ENCODE measurements around the gene FOXD4L3.
"Not testable (repeated sequence)": the region's sequence is repeated elsewhere in the genome, so short reads cannot be mapped to it uniquely, and the experiment has no call there.

Gene FOXD4L3

DNA sequence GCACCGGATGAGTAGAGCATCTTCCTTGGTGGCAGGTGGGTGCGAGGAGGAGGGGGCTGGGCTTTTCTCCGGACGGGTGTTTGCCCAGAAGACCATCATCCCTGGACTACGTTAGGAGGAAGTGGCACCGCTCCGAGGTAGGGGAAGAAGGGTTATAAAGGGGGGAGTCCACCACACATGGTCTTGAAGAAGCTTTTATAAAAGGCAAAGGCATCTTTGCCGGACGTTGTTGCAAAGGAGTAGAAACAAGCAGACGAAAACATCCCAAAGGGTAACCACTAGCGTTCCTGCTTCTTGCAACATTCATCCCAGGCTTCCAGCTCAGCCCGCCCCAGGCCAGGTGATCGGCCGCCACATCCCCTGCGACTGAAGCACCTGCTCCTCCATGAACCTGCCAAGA, at the start of gene FOXD4L3:
FOXD4L3 (plus strand) TSS at position 301 of the 400 bp plus-strand sequence; CDS start at position 386, 85 bp downstream.
- not testable (repeated sequence) for DNase-seq

DNA sequence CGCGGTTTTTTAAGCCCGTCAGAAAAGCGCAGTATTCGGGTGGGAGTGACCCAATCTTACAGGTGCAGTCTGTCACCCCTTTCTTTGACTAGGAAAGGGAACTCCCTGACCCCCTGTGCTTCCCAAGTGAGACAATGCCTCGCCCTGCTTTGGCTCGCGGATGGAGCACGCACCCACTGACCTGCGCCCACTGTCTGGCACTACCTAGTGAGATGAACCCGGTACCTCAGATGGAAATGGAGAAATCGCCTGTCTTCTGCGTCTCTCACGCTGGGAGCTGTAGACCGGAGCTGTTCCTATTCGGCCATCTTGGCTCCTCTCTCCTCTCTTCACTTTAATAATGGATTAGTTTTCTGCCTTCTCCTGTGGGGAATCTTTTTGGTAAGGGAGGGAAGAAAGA, 21.6 kb upstream of the FOXD4L3 start:
- DNase-seq: not testable (repeated sequence)

DNA sequence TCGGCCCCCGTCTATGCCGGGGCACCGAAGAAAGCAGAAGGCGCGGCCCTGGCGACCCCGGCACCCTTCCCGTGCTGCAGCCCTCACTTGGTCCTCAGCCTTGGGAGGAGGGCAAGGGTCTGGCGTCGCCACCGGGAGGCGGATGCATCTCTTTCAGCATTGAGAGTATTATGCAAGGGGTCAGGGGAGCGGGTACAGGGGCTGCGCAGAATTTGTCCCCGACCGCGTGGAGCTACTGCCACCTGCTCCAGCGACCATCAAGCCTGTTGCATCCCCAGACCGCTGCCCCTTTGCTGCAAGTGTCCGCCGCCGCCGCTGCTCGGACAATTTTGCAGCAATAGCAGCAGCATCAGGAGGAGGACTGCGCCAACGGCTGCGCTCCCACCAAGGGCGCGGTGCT, 1.1 kb downstream of the FOXD4L3 start:
- not testable (repeated sequence) for DNase-seq

DNA sequence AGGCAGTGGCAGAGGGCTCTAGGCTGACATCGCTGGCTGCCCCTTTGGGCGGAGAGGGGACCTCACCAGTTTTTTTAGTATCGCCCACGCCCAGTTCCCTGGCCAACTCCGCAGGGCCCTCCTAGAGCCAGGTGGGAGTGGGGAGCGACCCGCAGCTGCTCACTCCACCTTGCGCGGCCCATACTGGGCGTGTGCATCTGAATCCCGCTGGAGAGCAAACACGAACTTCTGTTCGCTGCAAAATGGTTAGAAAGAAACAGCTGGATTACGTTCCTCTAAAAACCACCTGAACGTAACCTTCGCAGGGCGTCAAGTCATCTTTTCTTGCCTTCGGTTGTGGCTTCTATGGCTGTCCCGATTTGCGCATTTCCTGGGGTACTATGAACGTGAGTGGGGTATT, 1.5 kb downstream of the FOXD4L3 start:
- DNase-seq: not testable (repeated sequence)

DNA sequence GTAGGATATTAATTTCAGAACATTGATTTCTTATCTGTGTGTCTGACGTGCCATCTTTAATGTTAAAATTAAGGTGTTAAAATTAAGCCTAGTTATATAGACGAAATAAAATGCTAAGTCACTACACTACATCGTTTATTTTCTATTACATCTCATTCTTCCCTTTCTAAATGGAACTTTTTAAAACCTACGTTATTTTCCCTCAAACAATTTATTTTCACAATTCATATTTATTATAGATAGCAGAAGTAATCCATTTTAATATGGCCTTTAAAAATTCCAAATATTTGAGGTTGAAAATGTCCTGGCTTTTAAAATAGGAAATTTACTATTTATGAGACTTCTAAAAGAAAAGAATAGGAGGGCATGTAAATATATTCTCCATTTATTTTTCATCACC, 2.1 kb downstream of the FOXD4L3 start:
- DNase-seq: not testable (repeated sequence)

DNA sequence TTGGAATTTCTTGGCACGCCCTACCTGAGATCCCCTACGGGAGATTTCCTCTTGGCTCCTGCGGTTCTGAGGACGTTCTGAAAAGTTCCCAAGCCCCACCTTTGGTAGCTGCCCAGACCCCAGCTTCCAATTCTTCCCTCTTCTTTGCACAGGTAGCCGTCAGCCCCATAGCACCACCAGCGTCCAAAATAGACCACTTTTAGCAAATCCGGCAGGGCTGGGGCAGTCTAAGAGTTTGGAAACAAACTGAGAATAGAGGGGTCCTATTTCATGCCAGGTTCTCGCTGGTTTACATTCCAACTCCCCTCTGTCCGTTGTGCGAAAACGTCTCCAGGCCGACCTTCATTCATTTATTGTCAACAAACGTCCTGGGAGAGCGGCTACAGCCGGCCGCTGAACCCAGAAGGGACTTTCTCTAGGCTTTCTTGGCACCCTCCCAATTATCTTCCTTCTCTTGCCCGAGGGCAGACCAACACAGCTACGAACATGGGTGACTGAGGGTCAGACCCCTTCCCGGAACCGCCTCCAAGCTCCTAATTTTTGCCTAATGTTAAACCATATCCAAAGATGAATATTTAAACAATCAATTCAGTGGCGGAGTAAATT, 3.1 kb downstream of the FOXD4L3 start:
- DNase-seq: not testable (repeated sequence)

DNA sequence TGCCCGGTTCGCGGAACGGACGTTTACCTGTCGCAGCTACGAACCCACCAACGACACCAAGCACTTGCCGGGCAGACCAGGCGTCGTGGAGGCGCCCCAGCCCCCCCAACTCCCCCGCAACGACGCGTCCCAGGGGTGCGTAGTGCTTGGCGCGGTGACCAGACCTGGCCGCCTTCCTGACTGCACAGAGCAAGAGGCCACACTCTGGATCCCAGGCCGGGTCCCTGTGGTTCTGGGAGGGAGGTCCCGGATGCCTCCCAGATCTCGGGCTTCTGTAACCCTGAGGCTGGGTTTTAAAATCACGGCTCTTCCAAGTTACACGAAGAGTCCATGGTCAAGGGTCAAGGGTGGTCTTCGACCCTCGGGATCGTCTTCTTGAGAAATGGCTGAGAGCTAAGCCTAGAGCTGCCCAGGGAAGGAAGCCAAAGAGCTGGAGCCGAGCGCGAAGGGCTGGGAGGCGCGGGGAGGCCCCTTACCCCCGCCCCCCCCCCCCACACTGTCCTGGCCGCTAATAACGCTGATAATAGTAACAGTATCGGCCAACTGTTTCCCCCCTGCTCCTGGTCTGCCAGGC, 3.8 kb downstream of the FOXD4L3 start:
- DNase-seq: not testable (repeated sequence)

DNA sequence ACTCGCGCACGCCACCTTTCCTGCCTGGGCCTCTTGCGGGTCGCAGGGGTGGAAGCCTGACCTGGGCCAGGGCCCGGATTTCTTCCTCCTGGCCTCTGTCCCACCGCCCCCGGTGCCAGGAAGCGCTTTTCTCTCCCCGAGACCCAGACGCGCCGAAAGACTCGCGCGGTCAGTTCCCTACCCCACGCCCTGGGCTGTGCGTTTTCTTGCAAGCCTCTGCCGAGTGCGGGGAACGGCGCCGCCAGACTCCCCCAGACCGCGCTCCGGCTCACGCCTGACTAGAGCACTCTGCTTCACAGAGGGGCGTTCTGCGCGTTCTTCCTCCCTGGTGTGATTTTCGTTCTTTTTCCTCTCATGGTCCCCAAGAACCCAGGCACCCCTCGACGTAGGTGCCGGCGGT, 4.5 kb downstream of the FOXD4L3 start:
- not testable (repeated sequence) for DNase-seq

DNA sequence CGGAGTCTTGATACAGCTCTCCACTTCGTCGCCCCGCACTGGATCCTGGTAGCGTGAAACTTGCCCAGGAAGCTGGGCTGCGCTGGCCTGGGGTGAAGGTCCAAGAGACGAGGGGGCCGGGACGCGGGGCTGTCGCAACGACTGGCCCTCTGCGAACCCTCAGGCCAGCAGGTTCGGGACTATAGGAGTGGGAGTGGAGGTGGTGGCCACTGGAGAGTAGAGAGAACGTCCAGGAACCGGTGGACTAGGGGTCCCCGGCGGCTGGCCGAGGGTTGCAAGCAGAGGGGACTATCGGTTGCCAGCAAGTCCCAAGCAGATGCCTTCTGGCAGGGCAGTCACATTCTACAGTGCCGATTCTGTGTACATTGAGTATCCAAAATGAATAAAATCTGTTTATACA, 5.0 kb downstream of the FOXD4L3 start:
- not testable (repeated sequence) for DNase-seq

DNA sequence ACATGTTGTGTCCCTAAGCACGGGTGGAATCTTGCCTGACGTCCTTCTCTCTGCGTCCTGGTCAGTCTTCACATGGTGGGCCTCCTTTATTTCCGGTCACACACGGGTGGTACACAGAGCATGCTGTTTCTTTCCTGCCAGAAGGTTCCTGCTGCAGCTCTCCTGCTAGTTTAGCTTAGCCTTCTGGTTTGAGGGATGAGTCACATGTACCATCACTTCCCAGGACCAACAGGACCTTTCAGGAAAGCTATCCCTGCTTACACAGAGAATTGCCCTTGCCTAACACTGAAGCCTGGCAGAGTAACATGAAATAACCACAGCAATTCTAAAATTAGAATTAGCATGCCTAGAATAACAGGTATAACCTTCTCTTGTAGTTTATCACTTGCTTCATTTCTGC, 8.5 kb downstream of the FOXD4L3 start:
- not testable (repeated sequence) for DNase-seq

DNA sequence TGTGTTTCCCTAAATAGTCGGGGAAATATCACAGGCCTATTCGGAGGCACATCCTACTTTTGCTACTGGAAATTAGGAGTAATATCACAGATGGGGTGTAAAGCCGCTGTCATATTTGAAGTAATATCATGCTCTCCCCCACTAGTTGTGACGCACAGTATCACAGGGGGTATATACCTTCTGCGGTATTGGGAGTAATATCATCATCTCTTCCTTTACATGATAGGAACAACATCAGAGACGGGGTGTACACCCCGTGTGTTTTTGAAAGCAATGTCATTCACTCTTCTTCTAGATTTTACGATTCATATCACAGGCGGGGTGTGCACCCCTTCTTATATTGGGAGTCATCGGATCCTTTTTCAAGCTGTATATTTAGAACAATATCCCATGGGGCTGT, 15.5 kb downstream of the FOXD4L3 start:
- DNase-seq: not testable (repeated sequence)

DNA sequence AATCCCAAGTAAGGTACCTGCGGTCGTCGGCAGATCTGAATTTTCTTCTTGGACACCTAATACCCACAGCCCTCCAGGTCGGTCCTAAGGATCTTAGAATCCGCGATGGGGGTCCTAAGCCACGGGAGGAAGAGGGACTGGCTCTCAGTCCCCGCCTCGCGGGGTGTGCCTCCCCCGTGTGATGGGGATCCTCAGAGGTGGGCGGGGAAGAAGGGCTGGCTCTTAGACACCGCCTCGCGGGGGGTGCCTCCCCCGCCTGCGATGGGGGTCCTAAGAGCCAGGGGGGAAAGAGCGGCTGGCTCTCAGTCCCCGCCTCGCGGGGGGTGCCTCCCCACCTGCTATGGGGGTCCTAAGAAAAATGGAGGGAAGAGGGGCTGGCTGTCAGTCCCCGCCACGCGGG, 21.1 kb downstream of the FOXD4L3 start:
- not testable (repeated sequence) for DNase-seq

DNA sequence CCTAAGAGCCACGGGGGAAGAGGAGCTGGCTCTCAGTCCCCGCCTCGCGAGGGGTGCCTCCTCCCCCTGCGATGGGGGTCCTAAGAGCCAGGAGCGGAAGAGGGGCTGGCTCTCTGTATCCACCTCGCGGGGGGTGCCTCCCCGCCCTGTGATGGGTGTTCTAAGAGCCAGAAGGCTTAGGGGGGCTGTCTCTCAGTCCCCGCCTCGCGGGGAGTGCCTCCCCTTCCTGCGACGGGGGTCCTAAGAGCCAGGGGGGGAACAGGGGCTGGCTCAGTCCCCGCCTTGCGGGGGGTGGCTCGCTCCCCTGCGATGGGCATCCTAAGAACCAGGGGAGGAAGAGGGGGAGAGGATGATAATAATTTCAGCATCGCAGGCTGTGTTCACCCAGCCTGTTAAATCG, 21.9 kb downstream of the FOXD4L3 start:
- DNase-seq: not testable (repeated sequence)

DNA sequence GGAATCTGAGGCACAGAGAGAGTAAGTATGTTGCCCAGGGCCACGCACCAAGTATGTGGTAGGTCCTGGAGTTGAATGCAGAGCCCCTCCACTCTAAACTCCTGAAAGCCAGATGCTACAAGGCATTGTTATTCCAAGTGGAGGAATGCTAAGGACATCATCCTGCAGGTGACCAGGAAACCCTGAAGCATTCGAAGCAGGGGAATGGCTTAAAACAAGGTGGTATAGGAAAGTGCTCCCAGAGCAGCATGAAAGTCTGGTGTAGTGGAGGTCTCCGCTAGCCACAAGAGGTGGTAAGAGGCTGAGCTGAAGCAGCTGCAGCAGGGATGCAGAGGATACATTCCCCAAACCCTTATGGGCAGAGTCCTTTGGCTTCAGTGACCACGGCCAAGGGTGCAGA, 26.4 kb downstream of the FOXD4L3 start:
- DNase-seq: not testable (repeated sequence)

DNA sequence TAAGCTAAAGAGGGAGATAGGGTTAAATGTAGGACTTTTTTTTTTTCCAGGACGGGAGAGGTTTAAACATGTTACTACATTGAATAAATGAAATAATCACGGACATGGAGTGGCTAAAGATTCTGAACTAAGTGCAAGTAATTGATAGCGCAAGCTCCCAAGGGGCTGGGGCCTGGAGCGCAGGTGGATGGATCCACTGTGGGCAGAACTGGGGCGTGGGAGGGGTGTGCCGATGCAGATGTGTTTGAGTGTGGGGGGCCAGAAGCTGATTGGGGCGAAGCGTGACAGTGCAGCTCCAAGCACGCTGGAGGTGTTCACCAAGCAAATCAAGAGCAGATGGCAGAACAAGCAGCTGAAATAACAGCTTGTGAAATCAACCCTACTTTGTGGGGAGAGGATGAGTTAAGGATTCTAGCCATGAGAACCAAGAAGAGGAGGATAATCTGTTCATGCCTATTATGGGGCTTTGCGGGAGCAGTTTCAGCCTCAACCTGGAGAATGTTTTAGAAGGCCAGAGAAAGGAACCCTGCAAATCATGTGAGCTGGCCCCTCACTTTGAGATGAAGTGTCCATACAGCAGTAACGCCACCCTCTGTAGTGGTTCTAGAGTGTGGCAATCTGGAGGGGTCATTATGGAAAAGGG, 28.0 kb downstream of the FOXD4L3 start:
- not testable (repeated sequence) for DNase-seq

DNA sequence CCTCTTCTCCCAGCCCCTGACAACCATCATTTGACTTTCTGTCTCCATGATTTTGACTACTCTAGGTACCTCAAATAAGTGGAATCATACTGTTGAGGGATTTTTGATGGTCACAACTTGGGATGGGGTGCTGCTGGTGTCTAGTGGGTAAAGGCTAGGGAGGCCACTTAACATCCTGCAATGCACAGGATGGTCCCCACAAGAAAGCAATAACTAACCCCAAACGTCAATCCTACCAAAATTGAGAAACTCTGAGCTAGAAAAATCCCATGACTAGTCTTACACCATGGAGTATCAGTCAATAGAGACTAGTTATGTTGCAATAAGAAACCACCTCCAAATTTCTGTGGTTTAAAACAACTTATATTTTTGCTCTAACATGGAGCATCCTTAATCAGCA, 29.5 kb downstream of the FOXD4L3 start:
- DNase-seq: not testable (repeated sequence)

DNA sequence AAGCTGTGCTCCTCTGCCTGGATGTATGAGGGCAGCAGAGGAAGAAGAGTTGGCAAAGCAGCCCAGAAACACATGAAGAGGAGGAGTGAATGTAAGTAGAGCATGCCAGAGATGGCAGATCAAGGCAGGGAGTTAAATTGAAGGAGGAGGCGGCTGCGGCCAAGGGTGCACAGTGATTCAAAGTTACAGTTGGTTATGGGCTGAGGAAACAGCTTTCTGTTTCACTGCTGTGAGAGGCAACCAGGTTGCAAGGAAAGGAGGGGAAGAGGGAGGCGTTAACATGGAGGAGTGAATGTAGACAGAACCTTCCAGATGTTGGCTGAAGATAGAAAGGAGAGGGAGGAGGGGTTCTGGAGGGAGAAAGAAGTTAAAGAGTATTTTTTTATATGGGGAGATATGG, 33.3 kb downstream of the FOXD4L3 start:
- not testable (repeated sequence) for DNase-seq

DNA sequence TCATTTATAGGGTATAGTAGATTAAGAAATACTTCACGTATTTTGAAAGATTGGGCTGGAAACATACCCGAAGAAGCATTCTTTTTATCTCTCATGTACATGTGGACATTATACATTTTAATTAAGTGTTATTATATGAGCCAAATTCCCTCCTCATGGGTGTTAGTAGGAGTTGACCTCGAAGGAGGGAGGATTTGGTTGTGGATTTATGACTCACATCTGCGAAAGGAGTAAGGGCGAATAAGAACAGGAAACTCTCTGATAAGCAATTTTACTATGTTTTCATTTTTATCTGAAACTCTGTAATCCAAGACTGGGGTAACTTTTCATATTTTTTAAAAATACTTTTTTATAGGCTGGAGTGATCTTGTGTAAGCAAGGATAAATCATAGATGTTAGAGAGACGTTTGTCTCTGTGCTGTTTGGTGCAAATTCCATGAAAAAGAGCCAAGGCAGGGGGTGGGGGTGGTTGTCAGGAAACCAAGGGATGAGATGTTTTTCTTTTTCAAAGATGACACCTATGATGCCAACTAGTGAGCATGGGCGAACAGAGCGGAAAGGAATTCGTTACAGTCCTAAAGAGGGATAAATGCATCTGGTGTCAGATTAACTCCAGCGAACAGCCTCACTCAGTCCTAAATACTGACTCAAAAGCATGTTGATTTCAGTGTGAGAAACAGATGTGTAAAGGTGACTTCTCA, 34.1 kb downstream of the FOXD4L3 start:
- not testable (repeated sequence) for DNase-seq

DNA sequence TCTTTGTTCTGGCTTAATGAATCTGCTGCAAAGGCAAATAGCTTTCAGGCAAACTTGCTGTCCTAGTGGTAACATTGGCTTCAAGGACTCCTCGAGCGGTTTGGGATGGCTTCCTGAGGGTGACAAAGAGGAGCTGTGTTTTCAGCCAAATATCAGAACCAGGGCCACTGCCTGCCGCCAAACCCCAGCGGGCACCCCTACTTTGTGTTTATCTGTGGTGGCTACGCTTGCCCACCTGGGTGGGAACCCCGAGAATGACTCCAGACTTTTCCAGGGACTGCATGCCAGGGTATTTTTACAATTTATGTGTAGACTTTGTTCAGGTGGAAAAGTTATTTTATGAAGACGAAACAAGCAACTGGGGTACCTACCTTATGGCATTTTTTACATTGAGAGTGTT, 35.3 kb downstream of the FOXD4L3 start:
- not testable (repeated sequence) for DNase-seq

DNA sequence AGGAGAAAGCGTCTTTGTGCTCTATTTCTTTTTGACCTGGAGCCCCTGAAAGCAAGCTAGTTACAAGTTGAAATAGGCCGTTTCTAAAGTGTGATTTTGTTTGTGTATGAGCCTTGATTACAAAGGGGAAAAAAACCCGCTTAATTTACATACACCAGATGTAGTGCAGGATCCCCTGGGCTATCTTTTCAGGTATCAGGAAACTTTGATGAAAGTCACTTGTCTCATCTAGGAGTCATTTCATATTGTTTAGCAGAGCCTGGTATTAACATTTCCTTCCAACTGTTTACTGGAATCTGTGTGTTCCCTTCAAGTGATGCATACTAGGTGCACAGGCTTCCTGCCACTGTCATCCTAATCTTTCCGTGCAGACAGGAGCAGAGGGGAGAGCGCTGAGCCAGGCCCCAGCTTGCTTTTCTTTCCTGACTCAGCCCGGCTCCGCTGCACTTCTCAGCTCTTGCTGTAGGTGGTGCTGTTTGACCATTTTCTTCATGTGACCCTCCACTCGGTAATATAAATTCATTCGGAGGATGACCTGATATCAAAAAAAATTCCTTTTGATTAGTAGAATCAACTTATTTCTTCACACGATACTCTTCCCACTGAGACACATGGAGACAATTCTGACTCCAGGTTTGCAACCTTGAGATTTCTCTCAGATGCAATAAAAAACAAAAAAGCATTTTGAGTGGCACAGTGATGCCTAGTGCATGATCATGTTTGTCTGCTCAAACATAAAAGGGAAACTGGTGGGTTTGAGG, 39.8 kb downstream of the FOXD4L3 start:
- DNase-seq: not testable (repeated sequence)

DNA sequence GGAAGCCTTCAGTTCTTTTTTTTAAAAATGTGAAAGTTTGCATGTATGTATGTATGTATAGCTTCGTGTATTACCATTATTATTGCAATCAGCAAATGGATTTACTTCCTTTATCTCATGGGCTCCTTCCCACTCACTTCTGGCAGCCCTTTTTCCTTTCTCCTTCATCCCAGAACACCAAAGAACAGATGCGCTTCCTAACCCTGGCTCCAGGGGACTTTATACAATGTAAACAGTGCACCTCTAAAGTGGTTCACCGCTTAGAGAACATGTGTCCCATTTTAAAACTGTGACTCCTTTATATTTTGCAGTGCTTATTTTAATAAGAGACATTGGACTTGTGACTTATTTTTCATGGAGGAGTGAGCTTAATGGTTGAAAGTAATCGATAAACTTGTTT, 40.6 kb downstream of the FOXD4L3 start:
- DNase-seq: not testable (repeated sequence)

DNA sequence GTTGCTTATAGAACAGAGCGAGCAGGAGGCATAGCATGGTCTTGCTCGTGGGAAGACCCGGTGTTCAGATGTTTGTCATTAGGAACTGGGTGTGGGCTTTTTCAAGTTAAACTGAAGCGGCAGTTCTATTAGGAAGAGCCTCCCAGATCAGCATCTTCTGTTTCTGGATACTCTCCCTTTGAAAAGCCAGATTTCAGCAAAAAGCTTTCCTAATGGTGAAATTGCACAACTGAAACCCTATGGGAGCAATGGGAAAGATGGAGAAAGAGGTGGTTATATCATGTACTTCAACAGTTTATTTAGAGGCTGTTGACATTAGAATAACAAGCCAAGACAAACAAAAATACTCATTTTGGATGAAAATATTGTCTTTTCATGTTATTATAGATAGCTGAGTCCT, 41.3 kb downstream of the FOXD4L3 start:
- DNase-seq: not testable (repeated sequence)

DNA sequence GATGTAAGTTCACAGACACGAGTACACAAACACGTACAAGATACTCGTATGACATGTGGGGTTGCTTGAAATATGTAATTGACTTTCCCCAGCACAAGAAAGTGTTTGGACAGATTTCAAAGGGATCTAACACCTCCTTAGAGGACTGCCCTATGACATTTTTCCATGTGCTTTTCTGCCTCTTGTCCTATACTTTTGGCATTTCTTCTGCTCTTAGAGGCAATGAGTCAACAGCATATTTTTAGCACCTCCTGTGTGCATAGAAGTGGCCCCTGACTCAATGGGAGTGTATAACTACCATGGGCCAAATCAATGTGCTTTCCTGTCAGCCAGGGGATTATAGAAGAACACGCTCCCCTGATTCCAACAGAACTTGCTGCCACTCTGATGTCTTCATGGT, 49.0 kb downstream of the FOXD4L3 start:
- not testable (repeated sequence) for DNase-seq

Measured in activated T-cell treated with anti-CD3 and anti-CD28 coated beads for 4 hours (primary cell).